Frontal cortex (tissue), 4 donors: ENCODE measurements around the gene AVPR2. TPM values are rescaled to one million over a fixed set of nuclear protein-coding genes. Genes with fewer than 3 reads are reported as not detected.

Experiments
- DNase-seq, 2 donors: peaks; one replicate each; pipeline ENCODE4 v3.0.0; 2012; ENCODE audit warnings: low spot score in 2 of 2
- FAIRE-seq: peaks from 2 replicates; lab custom pipeline; 2012; peaks lifted over from hg19 to GRCh38; lab: Jason Lieb, UNC
- total RNA-seq: library from RNA; depleted of rRNA; stranded (reverse); fragments of >200 nt; gene quantifications from one replicate; pipeline ENCODE4 v1.2.3, GENCODE V29; 2014
- donor health status: control.
- donor health status: control.
- donor health status: control.

The AVPR2 gene
- total RNA-seq, 1 donor from 2014 or later = not detected

DNA sequence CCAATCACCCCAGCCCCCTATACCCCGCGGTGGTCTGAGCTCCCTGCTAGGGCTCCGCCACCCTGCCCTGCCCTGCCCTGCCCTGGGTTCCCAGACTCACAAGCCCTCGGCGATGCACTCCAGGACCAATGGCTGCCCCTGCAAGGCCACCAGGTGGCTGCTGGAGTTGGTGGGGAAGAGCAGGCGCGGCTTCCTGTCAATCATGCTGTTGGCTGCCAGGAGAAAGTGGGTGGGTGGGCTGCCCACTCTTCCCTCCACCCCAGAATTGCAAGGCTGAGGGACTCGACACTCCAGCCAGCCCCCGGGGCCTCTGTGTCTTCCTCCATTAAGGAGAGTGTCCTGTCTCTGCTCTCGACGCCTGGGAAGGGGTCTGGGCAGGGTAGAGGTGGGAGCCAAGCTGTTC, 34.2 kb upstream of the AVPR2 start:
- no peak for DNase-seq
- FAIRE-seq = no peak

DNA sequence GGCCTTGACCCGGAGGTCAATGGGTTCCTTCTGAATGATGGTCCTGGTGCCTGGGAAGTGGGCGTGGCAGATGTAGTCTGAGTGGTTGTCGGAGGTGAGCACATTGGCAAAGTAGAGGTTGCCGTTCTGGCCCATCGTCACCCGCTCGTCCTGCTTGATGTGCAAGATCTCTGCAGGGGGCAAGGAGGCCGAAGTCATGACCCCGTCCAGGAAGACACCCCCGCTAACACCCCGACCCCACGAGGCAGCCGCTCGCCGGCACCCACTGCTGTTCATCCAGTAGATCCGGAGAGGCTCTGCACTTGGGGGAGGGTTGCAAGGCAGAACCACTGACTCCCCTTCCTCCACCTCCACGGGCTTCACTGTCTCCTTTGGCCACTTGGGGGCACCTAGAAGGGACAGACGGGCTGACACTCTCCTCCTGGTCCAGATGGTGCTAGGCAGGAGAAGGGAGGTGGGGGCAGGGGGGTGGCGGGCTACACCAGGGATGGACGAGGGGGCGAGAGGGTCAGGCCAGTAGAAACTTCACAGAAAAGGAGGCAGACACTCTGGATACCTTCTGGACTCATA, 33.6 kb upstream of the AVPR2 start:
- FAIRE-seq (no peak), DNase-seq (no peak)

DNA sequence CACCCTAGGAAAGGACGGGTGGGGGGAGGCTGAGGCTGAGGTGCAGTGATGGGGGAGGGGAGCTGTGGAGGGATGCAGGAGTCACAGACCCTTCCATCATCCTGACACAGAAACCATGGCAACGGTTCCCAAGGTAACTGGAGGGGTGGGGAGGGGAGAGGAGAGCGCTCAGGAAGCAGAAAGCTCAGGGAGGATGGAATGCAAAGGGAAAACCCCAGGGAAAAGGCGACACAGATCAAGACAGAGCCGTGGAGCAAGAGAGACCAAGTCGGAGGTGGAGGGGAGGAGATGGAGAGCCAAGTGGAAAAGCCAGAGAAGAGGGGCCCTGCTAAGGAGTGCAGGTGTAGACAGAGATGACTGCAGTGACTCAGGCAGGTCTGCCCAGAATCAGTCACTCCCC, 33.0 kb upstream of the AVPR2 start:
- FAIRE-seq (no peak), DNase-seq (no peak)

DNA sequence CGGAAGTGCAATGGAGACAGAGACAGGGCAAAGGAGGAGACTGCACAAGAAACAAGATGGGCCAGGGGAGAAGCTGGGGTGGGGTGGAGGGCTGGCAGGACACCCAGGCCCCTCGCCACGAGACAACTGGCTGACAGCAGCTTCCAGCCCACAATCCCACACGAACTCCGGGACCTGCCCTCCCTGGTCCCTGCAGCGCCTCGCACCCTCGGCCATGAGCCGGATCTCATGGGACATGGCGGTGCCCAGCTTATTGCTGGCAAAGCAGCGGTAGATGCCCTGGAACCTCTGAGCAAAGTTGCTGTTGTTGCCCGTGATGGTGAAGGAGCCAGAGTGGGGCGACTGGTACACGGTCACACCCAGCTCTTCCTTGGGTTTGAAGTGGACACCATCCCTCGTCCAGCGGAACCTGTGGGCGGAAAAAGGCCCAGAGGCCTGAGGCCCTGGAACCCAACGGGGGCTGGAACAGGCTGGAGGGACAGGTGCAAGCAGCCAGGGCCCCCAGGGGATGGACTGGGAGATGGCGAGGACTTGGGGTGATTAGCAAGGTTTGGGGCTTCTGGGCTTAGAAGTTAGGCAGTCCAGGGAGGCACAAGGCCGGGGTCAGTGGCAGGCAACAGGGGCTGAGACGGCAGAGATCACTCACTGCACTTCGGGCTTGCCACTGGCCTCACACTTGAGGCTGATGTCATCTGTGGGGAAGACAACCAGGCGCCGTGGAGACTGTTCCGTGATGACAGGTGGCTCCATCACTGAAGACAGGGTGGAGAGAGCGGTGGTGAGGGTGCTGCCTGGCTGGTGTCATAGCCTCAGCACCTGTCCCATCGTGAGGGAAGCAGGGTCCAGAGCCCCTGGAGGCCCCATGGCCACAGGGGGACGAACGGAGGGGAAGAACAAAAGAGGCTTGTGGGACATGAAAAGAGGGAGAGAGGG, 32.3 kb upstream of the AVPR2 start:
- FAIRE-seq = no peak
- DNase-seq = no peak

DNA sequence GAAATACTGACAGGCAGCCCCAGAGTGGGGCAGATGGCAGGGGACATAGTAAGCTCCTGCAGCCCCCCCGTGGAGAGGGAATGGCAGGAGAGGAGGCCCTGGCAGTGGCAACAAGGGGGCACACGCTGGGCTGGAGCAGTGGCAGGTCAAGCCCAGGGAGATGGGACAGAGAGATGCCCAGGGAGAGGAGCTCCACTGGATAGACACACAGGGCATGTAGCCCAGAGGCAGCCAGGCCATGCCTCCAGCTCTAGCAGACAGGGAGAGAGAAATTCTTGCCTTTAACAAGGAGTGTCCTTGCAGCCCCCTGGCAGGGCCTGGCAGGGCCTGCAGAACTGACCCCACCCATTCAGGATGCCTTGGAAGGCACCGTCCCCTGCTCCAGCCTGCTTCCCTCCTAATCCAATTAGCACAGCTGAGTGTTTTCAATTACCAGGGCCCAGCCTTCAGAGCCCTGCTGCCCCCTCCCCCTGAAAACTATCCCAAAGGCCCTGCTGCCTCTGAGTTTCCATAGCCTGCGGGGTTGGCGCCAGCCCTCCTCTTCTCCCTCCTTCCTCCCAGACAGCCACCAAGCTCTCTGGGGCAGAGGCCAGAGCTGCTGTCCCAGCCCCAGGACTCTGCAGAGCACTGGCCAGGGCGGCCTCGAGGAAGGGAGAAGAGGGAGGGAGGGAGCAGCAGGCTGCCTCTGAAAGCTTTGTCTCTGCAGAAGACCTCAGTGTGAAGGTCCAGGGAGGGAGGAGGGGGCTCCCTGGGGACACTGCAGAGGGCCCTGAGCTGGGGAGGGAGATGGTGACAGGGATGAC, 31.0 kb upstream of the AVPR2 start:
- FAIRE-seq (no peak), DNase-seq (no peak)

DNA sequence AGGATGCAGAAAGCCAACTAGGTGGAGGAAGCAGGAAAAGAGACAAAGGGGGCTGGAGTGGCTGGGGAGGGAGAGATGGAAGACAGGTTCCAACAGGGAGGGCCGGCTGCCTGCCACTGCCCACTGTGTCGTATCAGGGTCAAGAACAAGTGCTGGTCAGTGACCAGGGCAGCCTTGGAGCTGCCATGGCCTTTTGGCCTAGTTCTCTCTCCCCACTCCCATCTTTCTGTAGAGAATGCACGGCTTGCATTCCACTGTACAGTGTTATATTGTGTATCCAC, 30.4 kb upstream of the AVPR2 start:
- no peak for FAIRE-seq

DNA sequence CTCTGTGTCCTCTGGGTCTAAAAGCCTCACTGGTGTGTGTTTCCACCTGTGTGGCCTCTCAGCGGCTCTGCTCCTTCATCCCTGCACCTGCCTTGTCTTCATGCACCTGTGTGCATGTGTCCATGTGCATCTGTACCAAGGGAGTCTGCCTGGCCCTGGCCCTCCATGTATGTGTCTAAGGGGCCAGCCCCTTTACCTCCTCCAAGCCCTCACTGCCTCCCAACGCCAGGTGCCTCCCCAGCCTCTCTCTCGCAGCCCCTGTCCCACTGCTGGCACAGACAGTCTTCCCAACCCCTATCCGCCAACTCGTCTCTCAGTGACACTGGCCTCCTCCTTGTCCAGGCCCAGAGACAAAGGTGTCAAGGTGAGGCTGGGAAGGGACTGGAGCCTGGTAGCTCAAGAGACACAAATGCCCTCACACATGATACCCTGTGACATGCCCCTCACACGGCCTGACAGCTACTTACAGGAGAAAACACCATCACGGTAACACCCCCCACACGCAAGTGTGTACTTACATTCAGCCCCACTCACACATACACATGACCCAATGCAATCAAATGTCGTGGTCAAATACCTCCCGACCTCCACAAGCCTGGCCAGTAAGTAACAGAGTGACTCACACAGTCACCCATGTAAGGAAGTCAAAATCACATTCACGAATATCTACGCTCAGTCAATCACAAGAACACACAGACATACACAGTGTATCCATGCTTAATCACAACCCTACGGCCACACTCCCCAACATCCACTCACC, 29.9 kb upstream of the AVPR2 start:
- DNase-seq = no peak
- no peak for FAIRE-seq

More for the DNA sequence above, 30.4 kb upstream of the AVPR2 start:
- DNase-seq = no peak

DNA sequence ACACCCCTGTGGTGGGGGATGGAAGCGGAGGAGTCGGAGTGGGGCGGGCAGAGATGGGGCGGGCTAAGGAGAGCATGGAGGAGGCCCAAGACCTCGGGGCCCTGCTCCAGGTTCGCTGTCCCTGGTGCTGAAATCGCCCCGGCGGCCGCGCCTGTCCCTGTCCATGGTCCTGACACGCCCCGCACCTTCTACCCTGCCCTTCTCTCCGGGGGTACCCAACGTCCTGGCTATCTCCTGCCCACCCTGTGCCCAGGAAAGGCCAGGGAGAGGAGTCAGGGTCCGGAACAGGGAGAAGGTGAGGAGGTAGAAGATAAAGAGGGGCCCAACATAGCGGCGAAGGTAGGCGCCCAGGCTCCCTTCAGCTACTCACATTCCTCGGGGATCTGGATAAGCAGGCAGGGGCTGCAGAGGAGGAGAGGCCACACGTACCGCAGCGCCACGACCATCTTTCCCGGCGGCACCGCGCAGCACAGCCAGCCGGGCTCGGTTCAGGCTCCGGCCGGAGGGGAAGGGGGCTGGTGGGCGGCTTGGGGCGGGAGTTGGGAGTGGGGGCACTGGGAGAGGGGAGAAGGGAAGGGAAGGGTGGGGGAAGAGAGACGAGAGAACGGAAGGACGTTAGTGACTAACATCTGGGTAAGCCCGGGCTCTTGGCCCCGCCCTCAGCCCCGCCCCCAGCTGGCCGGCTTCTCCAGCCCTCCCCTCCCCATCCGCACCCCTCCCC, 28.9 kb upstream of the AVPR2 start:
- DNase-seq = peak; percentile 77 to 84
- no peak for FAIRE-seq

DNA sequence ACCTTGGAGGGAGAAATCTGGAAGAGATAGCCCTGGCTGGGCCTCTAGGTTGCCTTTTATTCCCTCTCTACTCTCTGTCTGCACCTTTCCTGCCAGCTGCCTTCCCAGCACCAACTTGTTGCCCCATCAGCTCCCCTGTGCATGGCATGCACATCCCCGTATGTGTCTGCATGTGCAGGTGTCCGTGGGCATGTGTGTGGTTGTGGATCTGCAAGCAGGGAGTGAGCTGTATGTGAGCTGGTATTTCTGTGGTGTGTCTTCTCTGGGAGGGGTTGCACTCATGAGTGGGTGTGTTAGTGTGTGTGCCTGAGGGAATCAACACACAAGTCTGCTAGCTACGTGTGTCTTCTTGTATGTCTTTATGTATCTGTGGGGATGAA, 28.4 kb upstream of the AVPR2 start:
- DNase-seq (no peak), FAIRE-seq (no peak)

DNA sequence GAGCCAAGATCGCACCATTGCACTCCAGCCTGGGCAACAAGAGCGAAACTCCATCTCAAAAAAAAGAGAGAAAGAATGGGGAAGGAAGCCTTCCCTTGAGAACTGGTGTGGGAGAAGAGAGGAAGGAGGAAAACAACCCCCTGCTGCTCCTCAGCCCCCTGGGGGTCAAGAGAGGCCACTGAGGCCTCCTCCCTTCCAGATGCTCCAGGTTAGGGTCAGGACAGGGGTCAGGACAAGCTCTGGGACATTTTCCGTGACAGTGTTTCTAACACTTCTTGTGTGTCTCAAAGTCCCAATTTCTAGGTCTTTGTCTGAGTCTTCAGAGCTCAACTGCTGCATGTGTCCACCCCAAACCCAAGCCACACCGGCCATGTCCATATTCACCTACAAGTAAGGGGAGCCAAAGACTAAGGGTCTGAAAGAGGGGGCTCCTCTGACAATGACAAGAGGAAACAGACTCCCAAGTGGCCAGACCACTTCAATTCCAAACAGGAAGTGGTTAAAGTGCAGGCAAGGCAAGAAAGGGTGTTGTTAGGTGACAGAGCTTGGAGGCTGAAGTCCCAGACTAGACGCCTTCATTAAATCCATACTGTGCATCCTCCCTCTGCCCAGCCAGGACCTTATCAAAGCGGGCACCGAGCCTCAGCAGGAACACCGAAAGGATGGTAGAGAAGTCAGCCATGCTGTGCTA, 26.8 kb upstream of the AVPR2 start:
- DNase-seq = no peak
- FAIRE-seq = no peak

DNA sequence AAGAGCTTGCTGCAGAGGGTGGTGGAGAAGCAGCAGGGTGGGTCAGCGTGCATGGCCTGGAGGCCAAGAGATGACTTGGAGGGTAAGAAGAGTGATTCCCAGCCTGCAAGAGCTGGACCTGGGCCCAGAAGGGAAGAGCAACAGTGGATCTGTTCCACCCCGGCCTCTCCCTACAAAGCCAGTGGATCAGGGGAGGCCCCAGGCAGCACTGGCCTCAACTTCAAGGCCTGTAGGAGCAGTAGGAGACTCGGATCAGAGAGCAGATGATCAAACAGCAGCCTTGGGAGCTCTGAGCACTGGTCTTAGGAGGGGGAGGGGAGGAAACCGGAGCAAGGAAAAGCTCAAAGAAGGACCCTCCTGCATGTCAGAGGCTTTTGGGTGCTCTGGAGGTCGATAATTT, 26.1 kb upstream of the AVPR2 start:
- DNase-seq = no peak
- FAIRE-seq = no peak

DNA sequence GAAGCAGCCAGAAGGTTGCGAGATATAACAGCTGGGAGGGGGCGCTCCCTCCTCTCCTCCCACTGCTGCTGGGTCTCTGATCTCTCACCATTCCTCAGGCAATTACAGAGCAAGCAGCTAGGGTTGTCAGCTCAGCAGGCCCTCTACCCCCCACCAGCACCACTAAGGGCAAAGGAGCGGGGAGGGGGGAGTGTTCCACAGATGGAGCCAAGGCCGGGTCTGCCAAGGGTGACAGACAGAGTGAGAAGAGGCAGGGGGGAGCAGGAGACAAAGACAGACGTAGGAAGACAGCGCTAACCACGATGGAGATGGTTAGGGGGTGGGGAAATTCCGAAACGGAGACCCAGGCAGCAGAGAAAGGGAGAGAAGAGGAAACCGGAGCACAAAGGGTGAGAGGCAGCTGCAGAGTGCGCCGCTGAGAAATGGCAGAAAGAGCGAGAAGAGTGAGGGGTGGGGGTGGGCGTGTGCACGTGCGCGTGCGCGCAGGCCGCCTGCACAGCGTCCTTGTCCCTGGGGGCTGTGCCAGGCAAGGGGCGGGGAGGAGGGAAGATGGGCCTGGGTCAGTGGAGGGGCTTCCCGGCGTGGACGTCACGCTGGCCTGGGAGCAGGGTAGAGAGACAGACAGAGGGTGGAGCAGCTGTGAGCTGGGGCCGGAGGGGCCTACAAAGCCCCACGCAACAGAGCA, 25.4 kb upstream of the AVPR2 start:
- FAIRE-seq (no peak), DNase-seq (no peak)

DNA sequence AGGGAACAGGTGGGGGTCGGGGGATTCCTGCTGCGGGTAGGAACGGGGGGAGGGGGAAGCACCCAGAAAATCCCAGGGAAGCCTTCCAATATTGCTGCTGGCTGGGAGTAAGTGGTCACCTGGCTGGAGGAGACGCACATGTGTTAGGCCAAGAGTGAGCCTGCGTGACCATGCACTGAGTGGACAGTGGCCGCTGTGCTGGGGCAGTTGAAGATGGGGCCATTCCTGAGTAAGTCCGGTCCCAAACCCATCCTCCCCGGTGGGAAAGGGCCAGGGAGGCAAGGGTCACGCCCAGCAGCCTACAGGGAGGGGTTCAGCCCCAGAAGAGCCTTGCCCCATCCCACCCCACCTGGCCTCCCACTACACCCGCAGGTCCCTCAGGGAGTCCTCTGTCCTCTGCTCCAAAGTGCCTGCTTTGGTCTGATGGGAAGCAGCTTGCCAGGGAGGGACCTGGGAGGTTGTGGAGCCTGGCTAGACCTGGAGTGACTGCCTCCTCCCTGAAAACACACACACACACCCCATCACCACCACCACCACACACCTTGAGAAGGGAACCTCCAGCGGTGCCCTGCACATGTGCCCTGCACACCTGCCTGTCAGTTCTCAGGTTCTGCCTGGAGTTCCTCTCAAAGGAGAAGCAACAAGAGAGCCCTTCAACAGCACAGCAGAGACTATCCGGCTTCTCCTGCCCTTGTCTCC, 24.6 kb upstream of the AVPR2 start:
- FAIRE-seq (no peak), DNase-seq (no peak)

DNA sequence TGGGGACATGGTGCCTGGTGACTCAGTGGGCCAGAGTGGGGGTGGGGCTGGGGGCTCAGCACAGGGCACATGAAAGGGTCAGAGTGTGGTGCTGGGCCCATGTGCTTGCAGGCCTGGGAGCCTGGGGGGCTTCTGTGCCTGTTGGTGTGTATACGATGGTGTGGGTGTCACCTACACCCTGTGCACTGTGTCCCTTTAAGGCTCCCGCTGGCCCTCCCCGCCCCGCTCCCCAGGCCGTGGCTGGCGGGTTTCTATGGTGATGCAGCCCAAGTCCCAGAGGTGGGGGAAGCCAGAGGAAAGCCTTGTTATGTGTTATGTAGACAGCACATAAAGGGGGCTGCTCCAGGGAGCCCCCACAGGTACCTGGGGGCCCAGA, 24.0 kb upstream of the AVPR2 start:
- no peak for DNase-seq

DNA sequence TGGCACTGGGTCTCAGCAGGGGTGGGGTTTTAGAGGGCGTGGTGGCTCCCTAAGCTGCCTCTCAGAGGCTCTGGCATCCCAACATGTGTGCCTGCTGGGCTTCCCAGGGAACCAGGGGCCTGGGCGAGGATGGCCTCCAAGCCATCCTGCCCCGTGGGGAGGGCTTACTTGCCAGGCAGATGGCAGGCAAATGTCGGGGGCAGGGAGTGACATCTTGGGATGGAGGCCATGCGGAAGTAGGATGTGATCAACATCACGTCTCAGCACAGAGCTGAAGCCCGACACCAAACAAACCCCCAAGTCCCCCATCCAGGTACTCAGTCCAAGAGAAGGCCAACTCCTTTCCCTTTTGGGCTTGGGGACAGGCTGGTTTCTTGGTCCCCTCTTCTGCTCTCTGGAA, 23.2 kb upstream of the AVPR2 start:
- DNase-seq (no peak), FAIRE-seq (no peak)

More for the DNA sequence above, 24.0 kb upstream of the AVPR2 start:
- FAIRE-seq = no peak

DNA sequence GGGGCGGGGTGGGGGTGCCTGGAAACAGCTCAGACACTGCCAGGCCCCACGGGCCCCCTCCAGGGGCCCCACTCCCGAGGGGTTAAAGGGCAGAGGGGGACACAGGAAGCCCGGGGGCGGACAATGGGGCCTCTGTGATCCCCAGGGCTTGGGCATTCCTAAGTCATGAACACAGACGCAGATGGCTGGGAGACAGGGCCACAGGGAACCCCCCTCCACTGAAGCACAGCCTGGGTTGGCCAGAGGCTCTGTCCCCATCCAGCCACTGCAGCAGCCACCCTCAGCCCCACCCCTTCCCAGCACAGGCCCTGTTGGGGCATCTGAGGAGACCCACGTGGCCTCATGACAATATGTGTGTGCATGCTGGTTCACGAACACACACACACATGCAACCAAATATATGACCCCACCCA, 22.4 kb upstream of the AVPR2 start:
- no peak for FAIRE-seq
- no peak for DNase-seq

DNA sequence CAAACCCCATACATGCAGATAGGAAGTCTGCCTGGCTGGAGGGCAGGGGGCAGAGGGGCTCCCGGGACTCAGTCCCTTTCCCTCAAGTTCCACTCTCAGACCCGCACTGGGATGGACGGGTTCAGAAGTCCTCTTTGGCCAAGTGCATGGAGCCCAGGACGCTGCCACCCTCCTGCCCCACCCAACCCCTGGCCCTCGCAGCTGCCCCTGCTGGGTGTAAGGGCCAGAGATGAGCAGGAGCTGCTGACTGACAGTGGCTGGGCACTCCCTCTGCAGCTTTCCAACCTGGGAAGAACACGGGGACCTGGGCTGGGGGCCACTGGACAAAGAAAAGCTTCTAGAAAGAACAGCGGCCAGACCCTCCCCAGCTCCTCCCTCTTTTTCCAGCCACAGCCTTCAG, 21.9 kb upstream of the AVPR2 start:
- DNase-seq (no peak), FAIRE-seq (no peak)
